ENCODE results near the gene METTL23.

The METTL23 gene

GRCh38 chr17:76733618-76733957 is 6.9 kb downstream of the METTL23 start:
- Histone ChIP-seq H3K4me2 (ENCODE audit: low read length) (peak overlapping the region; percentile 89), H3K27me3 (ENCODE audit: insufficient read depth, low read length) (no peaks in the 10 kb centered on the region), H4K20me1 (ENCODE audit: insufficient read depth, low read length) (no peaks in the 10 kb centered on the region), H3K9ac (ENCODE audit: low read length) (peak overlapping the region; percentile 35; the same call in 1 of the 2 replicates), H3K9me2 (ENCODE audit: low read depth, low read length) (no peaks in the 10 kb centered on the region), H2AFZ (ENCODE audit: low read length) (no peak overlapping the region), H3K9me3 (ENCODE audit: low read length) (no peaks in the 10 kb centered on the region), H3K4me3 (ENCODE audit: low read depth, low read length, poor library complexity, severe bottlenecking) (peak overlapping the region; percentile 96), H3K36me3 (ENCODE audit: insufficient read depth, low read length) (peaks cover 73% of the 10 kb centered on the region), H3F3A (ENCODE audit: insufficient read depth, low read length) (peaks cover 31% of the 10 kb centered on the region), H3K27ac (ENCODE audit: low read depth, low read length, poor library complexity, severe bottlenecking) (peak overlapping the region; percentile 96), H3K4me1 (ENCODE audit: insufficient read depth, low read length, severe bottlenecking) (peaks cover 57% of the 10 kb centered on the region), H3K79me2 (ENCODE audit: insufficient read depth, low read length) (peaks cover 40% of the 10 kb centered on the region)
- TF ChIP-seq, protein P1, sequence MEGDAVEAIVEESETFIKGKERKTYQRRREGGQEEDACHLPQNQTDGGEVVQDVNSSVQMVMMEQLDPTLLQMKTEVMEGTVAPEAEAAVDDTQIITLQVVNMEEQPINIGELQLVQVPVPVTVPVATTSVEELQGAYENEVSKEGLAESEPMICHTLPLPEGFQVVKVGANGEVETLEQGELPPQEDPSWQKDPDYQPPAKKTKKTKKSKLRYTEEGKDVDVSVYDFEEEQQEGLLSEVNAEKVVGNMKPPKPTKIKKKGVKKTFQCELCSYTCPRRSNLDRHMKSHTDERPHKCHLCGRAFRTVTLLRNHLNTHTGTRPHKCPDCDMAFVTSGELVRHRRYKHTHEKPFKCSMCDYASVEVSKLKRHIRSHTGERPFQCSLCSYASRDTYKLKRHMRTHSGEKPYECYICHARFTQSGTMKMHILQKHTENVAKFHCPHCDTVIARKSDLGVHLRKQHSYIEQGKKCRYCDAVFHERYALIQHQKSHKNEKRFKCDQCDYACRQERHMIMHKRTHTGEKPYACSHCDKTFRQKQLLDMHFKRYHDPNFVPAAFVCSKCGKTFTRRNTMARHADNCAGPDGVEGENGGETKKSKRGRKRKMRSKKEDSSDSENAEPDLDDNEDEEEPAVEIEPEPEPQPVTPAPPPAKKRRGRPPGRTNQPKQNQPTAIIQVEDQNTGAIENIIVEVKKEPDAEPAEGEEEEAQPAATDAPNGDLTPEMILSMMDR (IDR thresholded peaks at IDR 0.05; ENCODE audit: low read length), result no peak
- TF ChIP-seq EZH2 (IDR thresholded peaks at IDR 0.05; ENCODE audit: borderline replicate concordance, low read length), result no peak

- Histone ChIP-seq H3F3A (ENCODE audit: insufficient read depth, low read length) (peaks cover 31% of the 10 kb centered on the region), H3K4me1 (ENCODE audit: insufficient read depth, low read length, severe bottlenecking) (peaks cover 59% of the 10 kb centered on the region), H3K36me3 (ENCODE audit: insufficient read depth, low read length) (peaks cover 71% of the 10 kb centered on the region), H3K9ac (ENCODE audit: low read length) (peak overlapping the region; percentile 100), H3K79me2 (ENCODE audit: insufficient read depth, low read length) (peaks cover 43% of the 10 kb centered on the region), H3K4me3 (ENCODE audit: low read depth, low read length, poor library complexity, severe bottlenecking) (peak overlapping the region; percentile 96), H3K27me3 (ENCODE audit: insufficient read depth, low read length) (no peaks in the 10 kb centered on the region), H4K20me1 (ENCODE audit: insufficient read depth, low read length) (no peaks in the 10 kb centered on the region), H2AFZ (ENCODE audit: low read length) (no peak overlapping the region), H3K9me2 (ENCODE audit: low read depth, low read length) (no peaks in the 10 kb centered on the region), H3K27ac (ENCODE audit: low read depth, low read length, poor library complexity, severe bottlenecking) (peak overlapping the region; percentile 96), H3K9me3 (ENCODE audit: low read length) (no peaks in the 10 kb centered on the region), H3K4me2 (ENCODE audit: low read length) (peak overlapping the region; percentile 89)
- TF ChIP-seq EZH2 (IDR thresholded peaks at IDR 0.05; ENCODE audit: borderline replicate concordance, low read length), result no peak
- TF ChIP-seq, protein P1 (IDR thresholded peaks at IDR 0.05; ENCODE audit: low read length), result no peak
These were observed 7.6 kb downstream of the METTL23 start for GRCh38 chr17:76734080-76734840.

- Histone ChIP-seq H4K20me1 (ENCODE audit: insufficient read depth, low read length) (no peaks in the 10 kb centered on the region), H3K36me3 (ENCODE audit: insufficient read depth, low read length) (peaks cover 65% of the 10 kb centered on the region), H3K4me3 (ENCODE audit: low read depth, low read length, poor library complexity, severe bottlenecking) (peak overlapping the region; percentile 96), H3K9me2 (ENCODE audit: low read depth, low read length) (no peaks in the 10 kb centered on the region), H3K4me2 (ENCODE audit: low read length) (peak overlapping the region; percentile 89), H3F3A (ENCODE audit: insufficient read depth, low read length) (peaks cover 31% of the 10 kb centered on the region), H2AFZ (ENCODE audit: low read length) (no peak overlapping the region), H3K9ac (ENCODE audit: low read length) (peak overlapping the region; percentile 100), H3K27me3 (ENCODE audit: insufficient read depth, low read length) (no peaks in the 10 kb centered on the region), H3K4me1 (ENCODE audit: insufficient read depth, low read length, severe bottlenecking) (peaks cover 60% of the 10 kb centered on the region), H3K79me2 (ENCODE audit: insufficient read depth, low read length) (peaks cover 43% of the 10 kb centered on the region), H3K9me3 (ENCODE audit: low read length) (no peaks in the 10 kb centered on the region), H3K27ac (ENCODE audit: low read depth, low read length, poor library complexity, severe bottlenecking) (peak overlapping the region; percentile 96)
- no peak for TF ChIP-seq EZH2 (IDR thresholded peaks at IDR 0.05; ENCODE audit: borderline replicate concordance, low read length)
- TF ChIP-seq, protein P1 (IDR thresholded peaks at IDR 0.05; ENCODE audit: low read length), result no peak
These were observed 8.4 kb downstream of the METTL23 start for GRCh38 chr17:76735006-76735405.
